ENCODE measurements around the gene GRM3.

GRCh38 chr7:86653919-86654659, 10.4 kb downstream of the GRM3 start:
- TF ChIP-seq CTCF (conservative IDR thresholded peaks at IDR 0.05 in 1 of 2, IDR thresholded peaks at IDR 0.05 in 1 of 2; ENCODE audit: low read depth in 1 of 2, low read length in 2 of 2) (no peak), EZH2 (IDR thresholded peaks at IDR 0.05; ENCODE audit: low read length, missing control alignments) (no peak)
